HCT116 (cell line): ENCODE results near the gene TOP2B.

Experiments
- CTCF ChIP-seq, 3 experiments: fragments of 200-600 bp in 1 of 3; sonication (generic) in 1 of 3; IDR thresholded peaks in 2 of 3; conservative IDR thresholded peaks in 1 of 3; 2 replicates each; pipeline ENCODE4 v1.5.1; 2012 to 2017; ENCODE audit warnings: low read depth in 2 of 3, low read length in 2 of 3, antibody characterized with exemption in 1 of 3, borderline replicate concordance in 1 of 3, control low read depth in 1 of 3, mild to moderate bottlenecking in 1 of 3, mixed read lengths in 1 of 3, mixed run types in 1 of 3, moderate library complexity in 1 of 3; ENCODE audit not compliant: insufficient read depth in 1 of 3
- EZH2phosphoT487 ChIP-seq: fragments of 200-600 bp; IDR thresholded peaks from 2 replicates; pipeline ENCODE4 v1.6.1; 2018; ENCODE audit warnings: antibody characterized with exemption, borderline replicate concordance
- MAX ChIP-seq: IDR thresholded peaks from 2 replicates; pipeline ENCODE4 v1.6.1; 2012
- SRF ChIP-seq: IDR thresholded peaks from 2 replicates; pipeline ENCODE4 v1.6.1; 2012; ENCODE audit warnings: low read depth
- TCF7L2 ChIP-seq: IDR thresholded peaks from 2 replicates; pipeline ENCODE4 v1.7.0; 2011; ENCODE audit warnings: borderline replicate concordance, inconsistent platforms; ENCODE audit not compliant: insufficient read depth, insufficient read length; ENCODE audit errors: extremely low read depth

- TF ChIP-seq MAX (no peak), CTCF (IDR thresholded peaks at IDR 0.05 in 2 of 3, conservative IDR thresholded peaks at IDR 0.05 in 1 of 3; ENCODE audit: borderline replicate concordance in 1 of 3, insufficient read depth in 1 of 3, low read depth in 2 of 3, low read length in 2 of 3) (no peak), TCF7L2 (no peak), SRF (no peak), EZH2phosphoT487 (no peak)
Observed at GRCh38 chr3:25572336-25572735, 92.4 kb downstream of the TOP2B start.
